GM04503 (cell line): ENCODE data around the gene POU2F1.

Experiments used
- DNase-seq: peaks from one replicate; pipeline ENCODE4 v3.0.0-alpha.2; 2012; ENCODE audit warnings: low read depth

The POU2F1 gene

DNA sequence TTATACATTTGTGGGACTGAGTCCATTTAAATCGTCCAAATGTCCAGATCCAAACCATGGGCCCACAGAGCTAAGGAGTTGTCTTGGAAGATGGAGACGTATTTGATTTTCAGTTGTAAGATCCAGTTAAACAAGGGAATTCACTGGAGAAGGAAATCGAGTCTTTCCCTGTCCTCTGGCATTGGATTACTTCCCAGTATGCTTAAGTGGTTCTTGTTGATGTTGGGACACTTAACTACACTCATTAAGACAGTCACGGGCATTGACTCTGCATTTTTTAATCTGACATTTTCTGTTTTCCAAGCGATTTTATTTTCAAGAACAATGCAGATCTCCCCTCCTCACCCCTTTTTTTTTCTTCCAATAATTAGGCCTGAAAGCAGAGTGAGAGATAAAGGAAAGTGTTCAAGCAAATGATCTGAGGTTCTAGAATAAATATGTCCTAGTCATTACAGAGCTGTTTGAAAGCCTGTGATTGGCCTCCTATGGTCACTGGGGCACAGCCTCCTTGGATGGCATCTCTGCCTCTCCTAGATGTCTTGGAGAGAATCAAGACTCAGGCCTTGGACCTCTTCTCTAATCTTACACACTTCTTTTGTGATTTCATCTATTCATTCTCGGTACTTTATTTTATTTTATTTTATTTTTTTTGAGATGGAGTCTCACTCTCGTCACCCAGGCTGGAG lies 248.7 kb downstream of the POU2F1 start:
- no peak for DNase-seq

DNA sequence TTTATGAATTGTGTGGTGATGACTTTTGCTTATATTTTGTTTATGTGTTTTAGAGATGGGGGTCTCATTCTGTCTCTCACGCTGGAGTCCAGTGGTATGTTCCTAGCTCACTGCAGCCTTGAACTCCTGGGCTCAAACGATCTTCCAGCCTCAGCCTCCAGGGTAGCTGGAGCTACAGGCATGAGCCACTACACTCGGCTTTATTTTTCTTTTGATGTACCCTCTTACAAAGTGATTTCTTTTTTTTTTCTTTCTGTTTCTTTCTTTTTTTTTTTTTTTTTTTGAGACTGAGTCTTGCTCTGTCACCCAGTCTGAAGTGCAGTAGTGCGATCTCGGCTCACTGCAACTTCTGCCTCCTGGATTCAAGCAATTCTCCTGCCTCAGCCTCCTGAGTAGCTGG lies 250.9 kb downstream of the POU2F1 start:
- DNase-seq, result no peak

DNA sequence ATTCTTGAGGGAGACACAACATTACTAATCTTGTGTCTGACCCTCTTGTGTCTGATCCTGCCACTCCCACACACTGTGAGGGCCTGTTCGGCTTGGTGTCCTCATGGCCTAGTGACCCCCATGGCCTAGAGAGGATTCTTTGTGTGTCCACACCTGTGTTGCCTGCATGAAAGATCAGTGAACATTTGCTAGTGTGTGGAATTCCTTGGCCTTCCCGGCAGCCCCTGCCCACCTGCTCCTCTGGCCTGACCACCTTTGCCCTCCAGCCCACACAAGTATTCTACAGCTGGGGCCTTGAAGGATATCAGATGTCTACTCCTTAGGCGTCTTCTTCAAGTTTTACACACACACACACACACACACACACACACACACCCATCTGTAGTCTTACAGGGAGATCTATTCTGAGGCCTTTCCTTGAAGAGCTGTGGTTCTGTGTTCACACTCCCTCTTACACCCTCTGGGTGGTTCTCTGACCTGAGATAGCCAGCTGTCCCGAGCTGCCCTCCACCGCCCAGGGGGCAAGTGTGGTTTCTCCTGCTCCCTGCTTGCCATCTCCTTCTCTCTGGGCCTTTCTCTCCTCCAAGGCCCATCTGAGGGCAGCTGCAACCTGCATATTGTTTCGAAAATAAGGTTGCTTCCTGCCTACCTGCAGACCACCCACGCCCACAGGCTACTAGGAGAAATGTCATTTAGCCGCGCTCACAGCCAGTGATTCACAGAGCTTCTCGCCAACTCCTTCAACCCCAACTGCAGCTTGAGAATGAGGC lies 252.3 kb downstream of the POU2F1 start:
- no peak for DNase-seq

DNA sequence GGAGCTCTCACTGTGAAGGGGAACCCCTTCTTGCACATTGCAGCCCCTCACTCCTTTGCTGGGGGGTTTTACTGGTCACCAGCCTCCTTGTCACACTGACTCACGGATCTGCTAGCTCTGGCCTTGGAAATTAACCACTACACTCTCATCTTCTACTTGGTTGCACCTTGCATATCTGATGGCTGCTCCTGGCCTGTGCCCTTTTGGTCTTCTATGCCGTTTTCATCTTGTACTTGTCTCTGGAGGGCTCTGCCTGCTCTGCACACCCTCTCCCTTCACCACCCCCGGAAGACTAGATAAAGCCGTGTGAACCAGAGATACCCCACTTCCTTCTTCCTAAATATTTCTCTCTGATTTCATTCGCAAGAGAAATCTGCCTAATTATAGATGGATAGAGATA lies 253.1 kb downstream of the POU2F1 start:
- DNase-seq, result no peak

DNA sequence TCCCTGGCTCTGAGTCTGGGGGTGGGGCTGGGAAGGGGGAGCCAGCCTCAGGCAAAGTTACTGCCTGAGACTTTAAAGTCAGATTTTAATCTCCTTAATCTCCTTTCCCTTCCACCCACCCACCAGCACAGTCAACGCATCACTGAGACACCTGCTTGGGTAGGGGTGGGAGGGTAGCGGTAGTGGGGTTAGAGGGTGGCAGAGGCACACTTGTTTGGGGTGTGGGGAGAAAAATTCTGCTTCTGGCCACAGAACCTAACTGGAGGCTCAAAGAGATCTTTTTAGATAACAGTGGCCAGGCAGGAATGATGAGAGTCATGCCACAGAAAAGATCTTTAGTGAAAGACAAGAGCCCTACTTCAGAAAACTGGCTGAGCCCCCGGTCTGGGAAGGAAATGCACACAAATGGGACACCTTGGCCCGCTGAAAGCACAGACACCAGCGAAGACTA lies 253.5 kb downstream of the POU2F1 start:
- DNase-seq, result no peak

DNA sequence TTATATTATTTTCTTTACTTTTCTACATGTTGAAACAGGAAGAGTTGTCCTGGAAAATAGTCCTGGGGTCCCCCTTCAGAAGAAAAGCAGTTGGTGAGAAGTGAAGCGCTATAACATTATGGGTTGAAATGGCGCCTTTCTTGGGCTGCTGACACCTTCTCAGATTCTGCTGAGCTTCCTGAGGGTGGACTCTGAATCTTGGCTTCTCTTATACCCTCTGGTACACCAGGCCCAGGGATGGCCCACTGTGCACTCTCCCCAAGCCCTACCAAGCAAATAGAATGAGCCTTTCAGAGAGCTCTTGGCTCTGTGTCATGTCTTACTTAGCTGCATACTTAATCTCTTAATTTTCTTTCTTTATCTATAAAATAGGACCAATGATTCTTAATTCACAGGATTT lies 255.4 kb downstream of the POU2F1 start:
- no peak for DNase-seq
